NK-92 (cell line): ENCODE data around the gene EXD3.
"Not testable (repeated sequence)": the region's sequence is repeated elsewhere in the genome, so short reads cannot be mapped to it uniquely, and the experiment has no call there.

Experiments
- DNase-seq: peaks from one replicate; lab custom pipeline; 2025; ENCODE audit not compliant: unreplicated experiment; lab: John Stamatoyannopoulos, UW

EXD3 gene

DNA sequence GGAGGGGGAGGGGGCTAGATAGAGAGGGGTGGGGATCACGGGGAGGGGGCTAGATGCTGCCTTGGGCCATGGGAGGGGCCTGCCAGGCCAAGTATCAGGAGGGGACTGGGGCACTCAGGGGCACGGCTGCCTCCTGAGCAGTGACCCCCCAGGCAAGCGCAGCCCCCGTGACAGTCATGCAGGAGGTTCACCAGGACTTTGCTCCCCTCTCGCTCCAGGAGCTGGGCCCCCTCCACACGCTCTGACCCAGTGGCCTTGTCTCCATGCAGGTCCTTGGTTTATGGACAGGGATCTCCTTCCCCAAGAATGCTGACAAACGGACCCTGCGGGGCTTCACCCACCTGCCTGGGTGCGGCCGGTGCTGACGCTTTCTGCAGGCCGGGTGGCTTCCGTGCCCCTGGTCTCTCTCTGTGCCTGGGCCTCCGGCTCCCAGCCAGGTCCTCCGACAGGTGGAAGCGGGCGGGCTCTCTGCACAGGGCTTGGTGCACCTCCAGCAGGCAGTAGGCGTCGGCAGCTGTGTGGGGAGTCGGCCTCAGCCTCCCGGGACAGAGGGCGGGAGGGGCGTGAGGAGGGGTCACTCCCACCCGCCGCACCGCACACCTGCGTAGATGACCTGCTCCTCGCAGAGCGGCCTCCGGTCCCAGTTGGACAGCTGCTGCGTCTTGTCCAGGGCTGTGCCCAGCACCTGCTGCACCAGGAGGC lies 74.0 kb downstream of the EXD3 start:
- no peak for DNase-seq

DNA sequence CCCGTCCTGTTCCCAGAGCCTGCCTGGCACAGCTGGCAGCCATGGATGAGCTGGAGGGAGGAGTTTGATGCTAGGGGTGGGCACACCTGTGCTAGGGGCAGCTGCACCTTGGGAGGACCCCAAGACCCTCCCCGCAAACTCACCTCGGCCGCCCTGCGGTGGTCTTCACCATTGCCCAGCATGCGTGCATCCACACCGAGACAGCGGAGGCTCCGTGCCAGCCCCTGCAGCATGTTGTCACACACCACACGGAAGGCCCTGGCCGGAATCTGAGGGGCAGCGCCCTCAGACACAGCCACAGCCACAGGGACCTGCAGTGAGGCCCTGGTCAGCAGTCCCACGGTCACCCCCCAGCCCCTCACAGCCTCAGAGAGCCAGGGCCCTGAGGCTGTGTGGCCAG lies 75.0 kb downstream of the EXD3 start:
- DNase-seq: no peak

GRCh38 chr9:137342482-137342881 lies 80.5 kb downstream of the EXD3 start:
- DNase-seq: no peak

DNA sequence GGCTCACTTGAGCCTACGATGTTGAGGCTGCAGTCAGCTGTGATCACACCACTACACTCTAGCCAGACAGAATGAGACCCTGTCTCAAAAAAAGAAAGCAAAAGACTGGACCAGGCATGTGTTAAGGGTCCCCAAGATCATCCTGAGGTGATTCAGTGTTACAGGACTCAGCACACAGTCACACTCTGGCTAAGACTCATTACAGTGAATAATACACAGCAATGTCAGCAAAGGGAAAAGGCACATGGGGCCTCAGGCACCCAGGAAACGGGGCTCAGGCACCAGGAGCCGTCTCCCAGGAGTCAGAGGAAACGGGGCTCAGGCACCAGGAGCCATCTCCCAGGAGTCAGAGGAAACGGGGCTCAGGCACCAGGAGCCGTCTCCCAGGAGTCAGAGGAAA lies 81.7 kb downstream of the EXD3 start:
- no peak for DNase-seq

- DNase-seq: not testable (repeated sequence)
Measured at GRCh38 chr9:137339908-137340462, 83.0 kb downstream of the EXD3 start.

- no peak for DNase-seq
Measured at GRCh38 chr9:137339045-137339907, 83.7 kb downstream of the EXD3 start.

- no peak for DNase-seq
Measured at GRCh38 chr9:137336735-137337134, 86.2 kb downstream of the EXD3 start.

- no peak for DNase-seq
Measured at GRCh38 chr9:137333016-137333671, 89.8 kb downstream of the EXD3 start.

GRCh38 chr9:137331929-137332328 lies 91.0 kb downstream of the EXD3 start:
- DNase-seq: no peak

DNA sequence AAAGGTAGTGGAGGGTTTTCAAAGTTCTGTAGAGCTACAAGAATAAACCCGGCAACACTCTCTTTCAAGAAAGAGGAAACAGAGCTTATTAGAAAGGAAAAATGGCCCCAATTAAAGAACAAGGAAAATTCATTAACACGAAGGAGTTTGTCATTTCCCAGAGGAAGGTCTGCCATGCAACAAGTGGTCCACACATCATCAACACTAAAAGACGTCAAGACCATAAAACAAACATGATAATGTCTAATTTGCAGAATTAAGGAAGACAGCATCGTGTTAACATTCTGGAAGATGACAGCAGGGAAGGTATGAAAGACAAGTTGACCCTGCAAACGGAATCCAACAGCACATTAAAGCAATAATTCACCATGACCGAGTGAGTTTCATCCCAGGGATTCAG lies 92.3 kb downstream of the EXD3 start:
- no peak for DNase-seq

DNA sequence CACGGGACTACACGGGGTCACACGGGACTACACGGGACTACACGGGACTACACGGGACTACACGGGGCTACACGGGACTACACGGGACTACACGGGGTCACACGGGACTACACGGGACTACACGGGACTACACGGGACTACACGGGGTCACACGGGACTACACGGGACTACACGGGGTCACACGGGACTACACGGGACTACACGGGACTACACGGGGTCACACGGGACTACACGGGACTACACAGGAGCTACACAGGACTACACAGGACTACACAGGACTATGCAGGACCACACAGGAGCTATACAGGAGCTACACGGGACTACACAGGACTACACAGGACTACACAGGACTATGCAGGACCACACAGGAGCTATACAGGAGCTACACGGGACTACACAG lies 93.4 kb downstream of the EXD3 start:
- not testable (repeated sequence) for DNase-seq

GRCh38 chr9:137327641-137328550 lies 95.1 kb downstream of the EXD3 start:
- not testable (repeated sequence) for DNase-seq

DNA sequence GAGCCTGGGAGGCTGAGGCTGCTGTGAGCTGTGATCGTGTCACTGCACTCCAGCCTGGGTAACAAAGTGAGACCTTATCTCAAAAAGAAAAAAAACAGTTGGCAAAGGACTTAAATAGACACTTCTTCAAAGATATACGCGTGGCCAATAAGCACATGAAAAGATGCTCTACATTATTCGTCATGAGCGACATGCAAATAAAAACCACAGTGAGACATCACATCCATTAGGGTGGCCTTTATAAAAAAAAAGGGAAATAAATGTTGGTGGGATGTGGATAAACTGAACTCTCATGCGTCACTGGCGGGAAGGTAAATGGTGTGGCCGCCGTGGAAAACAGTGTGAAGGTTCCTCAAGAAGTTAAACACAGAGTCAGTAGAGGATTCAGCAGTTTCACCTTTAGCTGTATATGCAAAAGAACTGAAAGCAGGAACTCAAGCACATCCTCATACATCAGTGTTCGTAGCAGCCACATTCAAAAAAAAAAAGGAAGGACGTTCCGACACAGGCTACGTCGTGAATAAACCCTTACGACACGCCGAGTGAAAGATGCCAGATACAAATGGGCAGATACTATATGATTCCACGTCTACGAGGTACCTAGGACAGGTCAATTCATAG lies 96.4 kb downstream of the EXD3 start:
- no peak for DNase-seq

DNA sequence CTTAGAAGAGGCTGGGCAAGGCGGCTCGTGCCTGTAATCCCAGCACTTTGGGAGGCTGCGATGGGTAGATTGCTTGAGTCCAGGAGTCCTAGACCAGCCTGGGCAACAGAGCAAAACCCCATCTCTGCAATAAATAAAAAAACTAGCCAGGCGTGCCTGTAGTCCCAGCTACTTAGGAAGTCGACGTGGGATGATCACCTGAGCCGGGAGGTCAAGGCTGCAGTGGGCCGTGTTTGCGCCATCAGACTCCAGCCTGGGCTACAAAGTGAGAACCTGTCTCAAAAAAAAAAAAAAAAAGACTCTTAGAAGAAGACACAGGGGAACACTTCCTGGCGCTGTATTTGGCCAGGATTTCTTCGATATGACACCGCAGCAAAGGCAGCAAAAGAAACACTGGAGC lies 97.2 kb downstream of the EXD3 start:
- DNase-seq: no peak

- DNase-seq: no peak
Measured at GRCh38 chr9:137325124-137325523, 97.8 kb downstream of the EXD3 start.

DNA sequence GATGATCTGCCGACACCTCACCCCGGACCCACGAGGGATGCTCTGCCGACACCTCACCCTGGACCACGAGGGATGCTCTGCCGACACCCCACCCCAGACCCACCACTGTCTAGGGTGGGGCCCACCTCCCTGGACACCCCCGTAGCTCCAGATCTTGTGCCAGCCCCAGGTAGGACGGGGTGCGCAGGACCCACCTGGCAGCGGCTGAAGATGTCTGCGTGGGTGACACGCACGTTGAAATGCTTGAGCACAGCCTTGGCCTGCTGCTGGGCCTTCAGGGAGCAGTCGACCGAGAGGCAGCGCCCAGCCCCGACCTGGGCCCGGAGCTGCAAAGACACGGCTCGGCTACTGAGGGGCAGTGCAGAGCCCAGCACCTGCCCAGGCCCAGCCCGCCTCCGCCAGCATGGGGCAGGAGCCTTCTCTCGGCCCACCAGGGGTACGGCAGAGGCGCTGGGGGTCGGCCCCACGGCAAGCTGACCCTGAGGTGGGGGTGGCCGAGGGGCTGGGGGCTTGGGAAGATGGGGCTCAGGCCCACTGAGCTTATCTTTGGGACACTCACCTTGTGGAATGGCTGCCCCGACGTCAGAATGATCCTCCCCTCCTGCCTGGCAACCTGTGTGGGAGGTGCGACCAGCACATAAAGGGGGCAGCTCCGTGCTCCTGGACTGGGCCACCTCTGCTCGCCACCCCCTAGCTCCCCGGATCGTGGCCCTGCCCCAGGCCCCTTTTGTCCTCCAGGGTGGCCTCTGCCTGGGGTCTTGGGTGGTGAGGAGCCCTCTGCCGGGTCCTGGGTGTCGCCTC lies 99.2 kb downstream of the EXD3 start:
- no peak for DNase-seq

DNA sequence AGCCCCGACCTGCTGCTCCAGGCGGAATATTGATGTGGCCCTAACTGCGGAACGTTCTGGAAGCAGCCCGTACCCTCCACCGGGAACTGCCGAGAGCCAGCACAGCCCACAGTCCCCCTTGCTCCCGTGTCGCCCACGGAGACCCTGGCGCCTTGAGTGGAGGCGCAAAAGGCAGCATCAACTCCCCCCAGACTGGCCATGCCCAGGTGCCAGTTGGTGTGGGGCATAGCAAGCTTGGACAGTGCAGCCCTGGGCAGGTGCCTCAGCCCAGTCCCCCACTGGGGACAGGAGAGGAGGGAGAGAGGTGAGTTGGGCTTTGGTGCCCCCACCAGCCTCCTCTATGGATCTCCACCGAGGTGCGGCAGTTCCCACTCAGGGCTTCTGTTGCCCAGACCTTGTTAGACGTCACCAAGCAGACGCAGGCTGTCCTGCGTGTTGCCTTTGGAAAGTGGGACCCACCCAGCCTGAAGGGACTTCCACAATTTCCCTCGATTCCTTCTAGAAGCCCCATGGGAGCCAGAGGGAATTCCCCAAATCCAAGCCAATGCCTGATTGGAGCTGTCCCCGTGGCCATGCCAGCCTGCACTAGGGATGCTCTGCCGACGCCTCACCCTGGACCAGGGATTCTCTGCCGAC lies 101.1 kb downstream of the EXD3 start:
- no peak for DNase-seq

- no peak for DNase-seq
Measured at GRCh38 chr9:137320555-137321384, 102.2 kb downstream of the EXD3 start.
